ENCODE measurements around the gene FAM217A. TPM values are rescaled to one million over a fixed set of nuclear protein-coding genes. Genes with fewer than 3 reads are reported as not detected.

The FAM217A gene
- polyA plus RNA-seq, 3 donors = not detected

DNA sequence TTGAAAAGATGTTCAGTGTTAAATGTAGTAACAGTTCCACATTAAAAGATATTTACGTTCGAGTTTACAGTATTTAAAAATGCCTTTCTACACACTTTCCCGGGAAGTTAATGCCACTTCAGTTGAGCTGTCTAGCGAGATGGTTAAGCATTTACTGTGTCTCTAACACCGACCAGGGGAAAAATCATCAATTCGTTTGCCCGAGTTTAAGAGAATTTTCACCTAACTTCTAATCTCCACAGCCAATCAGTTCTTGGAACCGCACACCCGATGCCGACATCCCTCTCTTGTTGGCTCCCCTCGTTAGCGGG is 58.2 kb downstream of the FAM217A start:
- Mint-ChIP-seq H3K27me3 (ENCODE audit: low read depth in 3 of 3) (no peaks in the 10 kb centered on the region), H3K4me3 (peak overlapping the region; percentile 97 to 98), H3K9me3 (peaks cover 0 to 6% (median 0%) of the 10 kb centered on the region in 7 donors), H3K27ac (peak overlapping the region; percentile 97 to 99 (median 99)), H3K4me1 (peaks cover 62% of the 10 kb centered on the region), H3K36me3 (peaks cover 2 to 6% of the 10 kb centered on the region in 2 donors)
- no peaks in the 10 kb centered on the region for H3K36me3 ChIP-seq (replicated peaks in 1 of 2; ENCODE audit: control insufficient read depth in 1 of 2, insufficient read depth in 2 of 2, low read length in 2 of 2)
- peak overlapping the region; percentile 79 for H2AFZ ChIP-seq (ENCODE audit: insufficient read depth, low read depth, low read length, poor library complexity, severe bottlenecking)
- DNase-seq = no peak
- 3% methylated on average over 10 of the region's 12 CpGs for WGBS (ENCODE audit: insufficient coverage)
- H3K9me3 ChIP-seq (replicated peaks in 1 of 2; ENCODE audit: control insufficient read depth in 1 of 2, insufficient read depth in 1 of 2, low read length in 2 of 2) = no peaks in the 10 kb centered on the region
- H3K27ac ChIP-seq (ENCODE audit: low read depth in 1 of 2, low read length in 2 of 2) = peak overlapping the region; percentile 90 to 99
- TF ChIP-seq, protein P1, sequence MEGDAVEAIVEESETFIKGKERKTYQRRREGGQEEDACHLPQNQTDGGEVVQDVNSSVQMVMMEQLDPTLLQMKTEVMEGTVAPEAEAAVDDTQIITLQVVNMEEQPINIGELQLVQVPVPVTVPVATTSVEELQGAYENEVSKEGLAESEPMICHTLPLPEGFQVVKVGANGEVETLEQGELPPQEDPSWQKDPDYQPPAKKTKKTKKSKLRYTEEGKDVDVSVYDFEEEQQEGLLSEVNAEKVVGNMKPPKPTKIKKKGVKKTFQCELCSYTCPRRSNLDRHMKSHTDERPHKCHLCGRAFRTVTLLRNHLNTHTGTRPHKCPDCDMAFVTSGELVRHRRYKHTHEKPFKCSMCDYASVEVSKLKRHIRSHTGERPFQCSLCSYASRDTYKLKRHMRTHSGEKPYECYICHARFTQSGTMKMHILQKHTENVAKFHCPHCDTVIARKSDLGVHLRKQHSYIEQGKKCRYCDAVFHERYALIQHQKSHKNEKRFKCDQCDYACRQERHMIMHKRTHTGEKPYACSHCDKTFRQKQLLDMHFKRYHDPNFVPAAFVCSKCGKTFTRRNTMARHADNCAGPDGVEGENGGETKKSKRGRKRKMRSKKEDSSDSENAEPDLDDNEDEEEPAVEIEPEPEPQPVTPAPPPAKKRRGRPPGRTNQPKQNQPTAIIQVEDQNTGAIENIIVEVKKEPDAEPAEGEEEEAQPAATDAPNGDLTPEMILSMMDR (IDR thresholded peaks at IDR 0.05) = no peak
- peaks cover 58 to 59% of the 10 kb centered on the region in 2 donors for H3K4me1 ChIP-seq (ENCODE audit: control insufficient read depth in 1 of 2, insufficient read depth in 2 of 2, low read length in 2 of 2)
- intact Hi-C loops (cut with micrococcal nuclease) = loop anchor here (5.0 kb wide), 1 partner anchor 117 kb away; the partner anchor contains the start of gene ECI2 (in 2 of the 2)
- peaks cover 77% of the 10 kb centered on the region for H3K79me2 ChIP-seq (ENCODE audit: insufficient read depth, low read length)
- H3K4me3 ChIP-seq (replicated peaks in 1 of 3; ENCODE audit: low read depth in 2 of 3, low read length in 3 of 3) = peak overlapping the region; percentile 81 to 92 (median 85)
- peak overlapping the region; percentile 70 for H3K4me2 ChIP-seq (replicated peaks; ENCODE audit: extremely low read depth, low read length, poor library complexity, severe bottlenecking)
- H4K20me1 ChIP-seq (ENCODE audit: insufficient read depth, low read length) = peaks cover 41% of the 10 kb centered on the region
- H3K9ac ChIP-seq (ENCODE audit: insufficient read depth, low read length, poor library complexity, severe bottlenecking) = peak overlapping the region; percentile 83
- H3K27me3 ChIP-seq (ENCODE audit: control insufficient read depth in 2 of 2, insufficient read depth in 2 of 2, low read length in 2 of 2) = no peaks in the 10 kb centered on the region

DNA sequence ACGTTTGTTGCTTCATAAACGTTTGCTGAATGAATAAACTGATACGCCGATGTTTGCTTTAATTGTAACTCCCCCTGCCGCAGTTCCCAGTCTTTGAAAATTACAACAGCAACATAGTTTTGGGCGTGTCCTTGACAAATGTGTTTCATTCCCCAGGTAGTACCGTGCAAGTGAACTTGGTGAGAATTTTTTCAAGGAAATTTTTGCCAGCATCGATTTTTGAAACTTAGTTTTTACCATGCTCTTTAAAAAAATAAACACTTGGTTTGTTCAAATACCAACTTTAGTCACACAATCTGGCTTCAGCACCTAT is 60.1 kb downstream of the FAM217A start:
- peaks cover 77% of the 10 kb centered on the region for H3K79me2 ChIP-seq (ENCODE audit: insufficient read depth, low read length)
- TF ChIP-seq, protein P1 (IDR thresholded peaks at IDR 0.05) = no peak
- peak overlapping the region; percentile 85 for H3K4me2 ChIP-seq (replicated peaks; ENCODE audit: extremely low read depth, low read length, poor library complexity, severe bottlenecking)
- H3K9ac ChIP-seq (ENCODE audit: insufficient read depth, low read length, poor library complexity, severe bottlenecking) = peak overlapping the region; percentile 83
- Mint-ChIP-seq H3K9me3 (peaks cover 0 to 6% (median 0%) of the 10 kb centered on the region in 7 donors), H3K36me3 (peaks cover 8 to 18% of the 10 kb centered on the region in 2 donors), H3K4me3 (peak overlapping the region; percentile 88 to 96), H3K27ac (peak overlapping the region; percentile 80 to 96 (median 93)), H3K4me1 (peaks cover 52% of the 10 kb centered on the region), H3K27me3 (ENCODE audit: low read depth in 3 of 3) (no peaks in the 10 kb centered on the region)
- H3K27me3 ChIP-seq (ENCODE audit: control insufficient read depth in 2 of 2, insufficient read depth in 2 of 2, low read length in 2 of 2) = no peaks in the 10 kb centered on the region
- WGBS (ENCODE audit: insufficient coverage) = 0% methylated on average over 2 of the region's 8 CpGs
- peaks cover 53 to 55% of the 10 kb centered on the region in 2 donors for H3K4me1 ChIP-seq (ENCODE audit: control insufficient read depth in 1 of 2, insufficient read depth in 2 of 2, low read length in 2 of 2)
- peak overlapping the region; percentile 81 to 94 for H3K27ac ChIP-seq (ENCODE audit: low read depth in 1 of 2, low read length in 2 of 2)
- intact Hi-C loops (cut with micrococcal nuclease) = no loop called here
- H3K9me3 ChIP-seq (replicated peaks in 1 of 2; ENCODE audit: control insufficient read depth in 1 of 2, insufficient read depth in 1 of 2, low read length in 2 of 2) = no peaks in the 10 kb centered on the region
- DNase-seq = no peak
- peak overlapping the region; percentile 87 for H2AFZ ChIP-seq (ENCODE audit: insufficient read depth, low read depth, low read length, poor library complexity, severe bottlenecking)
- no peaks in the 10 kb centered on the region for H3K36me3 ChIP-seq (replicated peaks in 1 of 2; ENCODE audit: control insufficient read depth in 1 of 2, insufficient read depth in 2 of 2, low read length in 2 of 2)
- peaks cover 23% of the 10 kb centered on the region for H4K20me1 ChIP-seq (ENCODE audit: insufficient read depth, low read length)
- H3K4me3 ChIP-seq (replicated peaks in 1 of 3; ENCODE audit: low read depth in 2 of 3, low read length in 3 of 3) = peak overlapping the region; percentile 61 to 82 (median 81)

Other genes starting within 250 kb of the FAM217A start
- 1 to 10 TPM; 1.8 to 3.3 (median 3.0) TPM for gene FAM50B, start 229.8 kb downstream of the FAM217A start, polyA plus RNA-seq
- gene ECI2, start 56.4 kb upstream of the FAM217A start, polyA plus RNA-seq = 10 to 100 TPM in 2 of 3 donors, 1 to 10 TPM in 1; 9.2 to 45.9 (median 44.5) TPM

Data from CD14-positive monocyte (primary cell).